Activated naive CD4-positive, alpha-beta T cell treated with anti-CD3 and anti-CD28 coated beads, Interleukin-2, amount 10 ng/mL, durations not matched to agents 5 hours and 36 hours (primary cell): ENCODE measurements around the gene PCDHB4. TPM values are rescaled to one million over a fixed set of nuclear protein-coding genes. Genes with fewer than 3 reads are reported as not detected.

Experiments
- total RNA-seq, 2 experiments: library from RNA; stranded (reverse); gene quantifications; one replicate each; pipeline ENCODE4 v1.2.3, GENCODE V29; 2021

Gene PCDHB4
- not detected for total RNA-seq

DNA sequence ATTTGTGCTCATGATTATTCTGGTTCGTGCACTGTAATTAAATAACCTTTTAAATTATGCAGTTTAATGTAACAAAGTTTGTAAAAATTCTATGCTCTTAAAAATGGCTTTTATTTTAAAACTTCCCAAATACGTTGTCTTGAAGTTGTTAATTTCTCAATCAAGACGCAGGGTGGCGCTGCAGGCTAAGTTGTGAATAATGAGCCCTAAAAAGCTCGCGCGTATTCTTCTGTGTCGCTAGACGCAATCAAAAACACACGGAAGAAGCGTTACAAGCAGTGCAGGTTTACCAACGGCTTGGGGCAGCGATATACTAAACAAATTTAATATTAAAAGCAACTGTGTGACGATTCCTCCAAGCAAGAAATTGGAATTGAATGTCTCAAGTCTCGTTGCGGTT lies at the start of gene PCDHB4:
Gene PCDHB4 (plus strand): TSS at position 256 of the 400 bp plus-strand sequence. CDS start 181 bp downstream, outside the sequence.

DNA sequence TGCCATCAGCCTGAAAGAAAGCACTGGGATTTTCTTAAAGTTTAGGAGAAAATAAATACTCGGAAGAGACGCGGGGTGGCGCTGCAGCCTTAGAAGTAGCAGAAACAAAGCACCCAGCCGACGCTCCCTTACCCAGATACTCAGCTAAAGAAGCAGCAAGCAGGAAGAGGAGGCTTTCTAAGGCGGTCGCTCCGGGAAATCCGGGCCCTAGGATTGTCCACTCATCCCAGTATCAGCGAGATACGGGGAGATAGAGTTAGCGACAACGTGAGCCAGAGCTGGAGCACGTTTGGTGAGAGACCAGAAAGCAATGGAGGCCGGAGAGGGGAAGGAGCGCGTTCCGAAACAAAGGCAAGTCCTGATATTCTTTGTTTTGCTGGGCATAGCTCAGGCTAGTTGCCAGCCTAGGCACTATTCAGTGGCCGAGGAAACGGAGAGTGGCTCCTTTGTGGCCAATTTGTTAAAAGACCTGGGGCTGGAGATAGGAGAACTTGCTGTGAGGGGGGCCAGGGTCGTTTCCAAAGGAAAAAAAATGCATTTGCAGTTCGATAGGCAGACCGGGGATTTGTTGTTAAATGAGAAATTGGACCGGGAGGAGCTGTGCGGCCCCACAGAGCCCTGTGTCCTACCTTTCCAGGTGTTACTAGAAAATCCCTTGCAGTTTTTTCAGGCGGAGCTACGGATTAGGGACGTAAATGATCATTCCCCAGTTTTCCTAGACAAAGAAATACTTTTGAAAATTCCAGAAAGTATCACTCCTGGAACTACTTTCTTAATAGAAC lies 26.9 kb upstream of the PCDHB4 start, which contains the start of gene PCDHB2:
Gene PCDHB2 (plus strand): TSS at position 135 of the 782 bp plus-strand sequence. CDS start 176 bp downstream, at position 311.

DNA sequence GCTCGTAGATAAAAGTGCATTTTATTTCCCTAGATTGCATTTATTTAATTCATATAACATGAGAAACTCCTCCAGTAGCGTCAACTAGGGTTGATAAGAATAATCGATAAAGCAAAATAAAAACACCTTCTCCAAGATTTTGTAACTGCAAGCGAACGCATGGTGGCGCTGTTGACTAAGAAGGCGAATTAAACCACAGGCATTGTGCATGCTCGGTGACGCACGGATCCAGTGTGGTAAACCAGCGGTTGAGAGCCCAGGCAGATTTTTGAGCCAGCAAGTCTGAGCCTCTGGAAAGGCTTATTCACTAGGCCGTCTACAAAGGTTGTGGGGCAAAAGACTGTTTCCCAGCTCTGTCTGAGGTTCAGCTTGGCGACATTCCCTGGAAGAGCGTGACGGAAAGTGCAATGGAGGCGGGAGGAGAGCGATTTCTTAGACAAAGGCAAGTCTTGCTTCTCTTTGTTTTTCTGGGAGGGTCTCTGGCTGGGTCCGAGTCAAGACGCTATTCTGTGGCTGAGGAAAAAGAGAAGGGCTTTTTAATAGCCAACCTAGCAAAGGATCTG lies 21.3 kb upstream of the PCDHB4 start, which contains the start of gene PCDHB3:
Gene PCDHB3 (plus strand): TSS at position 231 of the 563 bp plus-strand sequence. CDS start 177 bp downstream, at position 408.

DNA sequence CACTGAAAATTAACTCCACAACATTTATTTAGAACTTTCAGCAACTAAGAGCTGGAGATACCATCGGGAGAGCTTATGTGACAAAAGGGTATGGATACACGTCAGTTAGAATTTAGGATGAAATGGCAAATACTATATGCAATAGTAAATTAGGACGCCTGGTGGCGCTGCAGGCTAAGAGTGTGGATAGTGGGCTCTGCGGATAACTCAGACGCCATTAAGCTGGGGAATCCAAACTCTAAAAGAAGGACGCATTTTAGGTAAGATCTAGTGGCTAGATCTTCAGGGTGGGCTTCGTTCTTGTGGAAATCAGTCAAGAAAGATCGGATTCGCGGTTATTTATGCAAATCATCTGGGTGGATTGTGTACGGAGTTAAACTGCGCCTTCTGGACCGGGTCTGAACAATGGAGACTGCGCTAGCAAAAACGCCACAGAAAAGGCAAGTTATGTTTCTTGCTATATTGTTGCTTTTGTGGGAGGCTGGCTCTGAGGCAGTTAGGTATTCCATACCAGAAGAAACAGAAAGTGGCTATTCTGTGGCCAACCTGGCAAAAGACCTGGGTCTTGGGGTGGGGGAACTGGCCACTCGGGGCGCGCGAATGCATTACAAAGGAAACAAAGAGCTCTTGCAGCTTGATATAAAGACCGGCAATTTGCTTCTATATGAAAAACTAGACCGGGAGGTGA lies 13.6 kb downstream of the PCDHB4 start, which contains the start of gene PCDHB5:
Gene PCDHB5 (plus strand): TSS at position 177 of the 688 bp plus-strand sequence. CDS start 229 bp downstream, at position 406.

DNA sequence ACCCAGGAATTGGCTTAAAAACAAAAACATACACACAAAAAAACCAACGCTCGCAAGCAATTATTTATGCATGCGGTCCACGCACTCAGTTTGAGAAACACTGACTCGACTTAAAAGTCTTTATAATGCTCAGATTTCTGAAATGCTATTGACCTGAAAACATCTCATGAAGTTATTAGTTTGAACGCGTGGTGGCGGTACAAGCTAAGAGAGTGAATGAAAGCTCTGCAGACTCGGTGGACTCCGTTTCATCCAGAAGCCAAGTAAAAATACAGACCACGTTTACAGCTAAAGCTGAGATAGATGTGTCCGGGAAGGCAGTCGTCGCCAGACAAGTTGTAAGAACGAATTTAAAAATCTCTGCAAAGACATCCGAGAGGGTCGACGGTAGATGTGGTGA lies 28.2 kb downstream of the PCDHB4 start, which contains the start of gene PCDHB6:
Gene PCDHB6 (plus strand): TSS at position 246 of the 400 bp plus-strand sequence. CDS start 201 bp downstream, outside the sequence.

DNA sequence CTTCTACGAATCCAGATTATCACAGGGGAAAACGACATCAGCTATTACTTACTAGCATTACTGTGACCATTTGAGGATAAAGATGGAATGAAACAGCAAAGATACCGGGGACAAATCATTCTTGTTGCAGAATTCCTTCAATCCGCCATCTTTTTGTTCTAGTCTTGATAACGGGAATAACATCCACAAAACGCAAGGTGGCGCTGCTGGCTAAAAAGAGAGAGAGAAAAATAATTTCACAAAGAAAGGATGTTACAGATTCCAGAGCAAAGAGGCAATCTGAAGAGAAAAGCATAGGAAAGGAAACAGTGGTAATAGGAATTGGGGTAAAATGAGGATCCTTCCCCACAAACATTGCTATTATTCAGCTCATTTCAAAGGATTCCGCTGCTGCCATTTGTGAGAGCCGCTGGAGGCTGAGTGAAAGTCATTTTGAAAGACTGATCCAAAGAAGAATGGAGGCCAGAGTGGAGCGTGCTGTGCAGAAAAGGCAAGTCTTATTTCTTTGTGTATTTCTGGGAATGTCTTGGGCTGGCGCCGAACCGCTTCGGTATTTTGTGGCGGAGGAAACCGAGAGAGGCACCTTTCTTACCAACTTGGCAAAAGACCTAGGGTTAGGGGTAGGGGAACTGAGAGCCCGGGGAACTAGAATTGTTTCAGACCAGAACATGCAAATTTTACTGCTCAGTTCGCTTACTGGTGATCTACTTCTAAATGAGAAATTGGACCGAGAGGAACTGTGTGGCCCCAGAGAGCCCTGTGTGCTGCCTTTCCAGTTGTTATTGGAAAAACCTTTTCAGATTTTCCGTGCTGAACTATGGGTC lies 51.0 kb downstream of the PCDHB4 start, which contains the start of gene PCDHB7:
Gene PCDHB7 (plus strand): TSS at position 264 of the 824 bp plus-strand sequence. CDS start 192 bp downstream, at position 456.

Other genes with a start within 250 kb of the PCDHB4 start
- not detected for gene PCDHA12, start 246.5 kb upstream of the PCDHB4 start, total RNA-seq
- not detected for gene PCDHA13, start 239.7 kb upstream of the PCDHB4 start, total RNA-seq
- gene PCDHAC1, start 195.5 kb upstream of the PCDHB4 start, total RNA-seq, result not detected
- gene PCDHAC2, start 155.3 kb upstream of the PCDHB4 start, total RNA-seq, result not detected
- gene PCDHB1, start 70.4 kb upstream of the PCDHB4 start, total RNA-seq, result not detected
- gene PCDHB2, start 27.2 kb upstream of the PCDHB4 start, total RNA-seq, result under 1 TPM; 0.05 to 0.17 TPM
- gene PCDHB3, start 21.3 kb upstream of the PCDHB4 start, total RNA-seq, result not detected
- gene PCDHB5, start 13.4 kb downstream of the PCDHB4 start, total RNA-seq, result not detected
- gene PCDHB6, start 28.2 kb downstream of the PCDHB4 start, total RNA-seq, result not detected
- not detected for gene PCDHB7, start 50.8 kb downstream of the PCDHB4 start, total RNA-seq
- gene PCDHB8, start 56.0 kb downstream of the PCDHB4 start, total RNA-seq, result not detected
- gene PCDHB16, start 60.6 kb downstream of the PCDHB4 start, total RNA-seq, result not detected
- gene PCDHB9, start 65.3 kb downstream of the PCDHB4 start, total RNA-seq, result not detected
- not detected for gene PCDHB10, start 70.5 kb downstream of the PCDHB4 start, total RNA-seq
- gene PCDHB11, start 77.8 kb downstream of the PCDHB4 start, total RNA-seq, result not detected
- gene PCDHB12, start 86.9 kb downstream of the PCDHB4 start, total RNA-seq, result not detected
- not detected for gene PCDHB13, start 92.1 kb downstream of the PCDHB4 start, total RNA-seq
- not detected for gene PCDHB14, start 101.5 kb downstream of the PCDHB4 start, total RNA-seq
- not detected for gene PCDHB15, start 123.6 kb downstream of the PCDHB4 start, total RNA-seq
- 1 to 10 TPM in 1 of 2 experiments, under 1 TPM in 1; 0.45 to 1.1 TPM for gene SLC25A2, start 182.2 kb downstream of the PCDHB4 start, total RNA-seq
- 10 to 100 TPM; 73.2 to 73.7 TPM for gene TAF7, start 199.0 kb downstream of the PCDHB4 start, total RNA-seq
- not detected for gene PCDHGA1, start 208.7 kb downstream of the PCDHB4 start, total RNA-seq
- gene PCDHGA2, start 216.9 kb downstream of the PCDHB4 start, total RNA-seq, result not detected
- not detected for gene PCDHGA3, start 222.0 kb downstream of the PCDHB4 start, total RNA-seq
- gene PCDHGB1, start 228.3 kb downstream of the PCDHB4 start, total RNA-seq, result not detected
- under 1 TPM; 0.10 to 0.14 TPM for gene PCDHGA4, start 233.2 kb downstream of the PCDHB4 start, total RNA-seq
- under 1 TPM in 1 of 2 experiments, not detected in 1; 0.12 TPM for gene PCDHGB2, start 238.2 kb downstream of the PCDHB4 start, total RNA-seq
- not detected for gene PCDHGA5, start 242.3 kb downstream of the PCDHB4 start, total RNA-seq
- gene PCDHGB3, start 248.4 kb downstream of the PCDHB4 start, total RNA-seq, result under 1 TPM; 0.10 to 0.14 TPM